Spleen (tissue), 7 donors: ENCODE data around the gene GAPVD1.

ENCODE experiments used
- CTCF ChIP-seq, 11 experiments: fragments of 200-600 bp in 7 of 11; fragments of 450-650 bp in 4 of 11; sonication (generic) in 4 of 11; IDR thresholded peaks in 8 of 11; conservative IDR thresholded peaks in 3 of 11; 1 replicate in 7 of 11; 2 replicates in 4 of 11; pipeline versions ENCODE4 v1.4.0 to v1.8.0; 2016 to 2021; ENCODE audit warnings: antibody characterized with exemption in 11 of 11, inconsistent platforms in 4 of 11, mild to moderate bottlenecking in 1 of 11
- POLR2A ChIP-seq, 3 donors: fragments of 450-650 bp; IDR thresholded peaks; one replicate each; pipeline ENCODE4 v1.5.1; 2017; ENCODE audit warnings: antibody characterized with exemption in 3 of 3, mild to moderate bottlenecking in 1 of 3
- POLR2AphosphoS5 ChIP-seq, 3 donors: sonication (generic); formaldehyde crosslinking; IDR thresholded peaks; one replicate each; pipeline ENCODE4 v1.5.1; 2017; ENCODE audit warnings: antibody characterized with exemption in 3 of 3
- donor health status: DM: no; HTN: no; CAD: no; lungs with moderate emphysema.
- donor health status: DM: no; HTN: no; CAD: no.
- donor health status: DM: no; HTN: no; CAD: no.

DNA sequence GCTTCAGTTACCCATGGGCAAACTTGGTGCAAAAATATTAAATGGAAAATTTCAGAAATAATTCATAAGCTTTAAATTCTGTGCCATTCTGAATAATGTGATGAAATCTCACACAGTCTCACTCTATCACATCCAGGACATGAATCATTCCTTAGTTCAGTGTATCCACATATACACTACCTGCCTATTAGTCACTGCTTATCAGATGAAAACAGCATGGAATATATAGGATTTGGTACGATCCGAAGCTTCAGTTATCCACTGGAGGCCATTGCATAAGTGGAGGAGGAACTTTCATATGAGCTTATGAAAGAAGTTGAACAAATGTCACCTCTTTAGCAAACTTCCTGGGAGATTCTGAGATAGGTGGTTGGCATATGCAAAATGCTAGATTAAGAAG lies 64.2 kb downstream of the GAPVD1 start:
- no peak for TF ChIP-seq CTCF (IDR thresholded peaks at IDR 0.05 in 8 of 11, conservative IDR thresholded peaks at IDR 0.05 in 3 of 11)
- no peak for TF ChIP-seq POLR2A (IDR thresholded peaks at IDR 0.05)
- TF ChIP-seq POLR2AphosphoS5 (IDR thresholded peaks at IDR 0.05): no peak
